ENCODE measurements around the gene KDM8.
A peak's percentile ranks its signal among the peaks of the same experiment; 100 is the strongest.

KDM8 gene

GRCh38 chr16:27230562-27231001 lies 27.3 kb downstream of the KDM8 start:
- Histone ChIP-seq H3K27me3 (ENCODE audit: insufficient read depth, low read length) (no peaks in the 10 kb centered on the region), H2AFZ (ENCODE audit: low read length) (no peak overlapping the region), H4K20me1 (ENCODE audit: insufficient read depth, low read length) (no peaks in the 10 kb centered on the region), H3K4me3 (ENCODE audit: low read depth, low read length, poor library complexity, severe bottlenecking) (no peak overlapping the region), H3K4me1 (ENCODE audit: insufficient read depth, low read length, severe bottlenecking) (peaks cover 99% of the 10 kb centered on the region), H3K36me3 (ENCODE audit: insufficient read depth, low read length) (peaks cover 17% of the 10 kb centered on the region), H3K79me2 (ENCODE audit: insufficient read depth, low read length) (no peaks in the 10 kb centered on the region), H3K4me2 (ENCODE audit: low read length) (peak overlapping the region; percentile 44), H3K9me2 (ENCODE audit: low read depth, low read length) (no peaks in the 10 kb centered on the region), H3K27ac (ENCODE audit: low read depth, low read length, poor library complexity, severe bottlenecking) (peak overlapping the region; percentile 98), H3K9ac (ENCODE audit: low read length) (peak overlapping the region; percentile 37), H3K9me3 (ENCODE audit: low read length) (no peaks in the 10 kb centered on the region), H3F3A (ENCODE audit: insufficient read depth, low read length) (peaks cover 7% of the 10 kb centered on the region)
- TF ChIP-seq EZH2 (IDR thresholded peaks at IDR 0.05; ENCODE audit: borderline replicate concordance, low read length) (no peak), CTCF (IDR thresholded peaks at IDR 0.05; ENCODE audit: low read length) (peak; percentile 42)

DNA sequence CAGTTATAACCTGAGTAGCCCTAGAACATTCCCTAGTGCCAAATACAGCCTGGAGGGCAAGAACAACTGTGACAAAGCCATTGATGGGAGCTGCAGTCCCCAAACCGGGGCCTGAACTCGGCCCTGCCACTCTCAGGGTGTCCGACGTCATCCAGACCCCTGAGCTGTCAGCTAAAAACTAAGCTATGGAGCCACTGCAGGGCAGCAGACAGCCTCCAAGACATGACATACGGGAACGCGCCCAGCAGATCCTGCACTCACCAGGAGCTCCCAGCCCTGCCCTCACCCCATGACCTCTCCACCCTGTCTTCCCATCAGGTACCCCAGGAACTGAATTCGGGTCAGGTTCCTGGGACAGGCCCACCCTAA lies 28.4 kb downstream of the KDM8 start:
- Histone ChIP-seq H2AFZ (ENCODE audit: low read length) (no peak overlapping the region), H4K20me1 (ENCODE audit: insufficient read depth, low read length) (no peaks in the 10 kb centered on the region), H3K9ac (ENCODE audit: low read length) (peak overlapping the region; percentile 68), H3K36me3 (ENCODE audit: insufficient read depth, low read length) (peaks cover 15% of the 10 kb centered on the region), H3K4me1 (ENCODE audit: insufficient read depth, low read length, severe bottlenecking) (peaks cover 99% of the 10 kb centered on the region), H3F3A (ENCODE audit: insufficient read depth, low read length) (peaks cover 8% of the 10 kb centered on the region), H3K9me3 (ENCODE audit: low read length) (no peaks in the 10 kb centered on the region), H3K4me2 (ENCODE audit: low read length) (peak overlapping the region; percentile 54), H3K9me2 (ENCODE audit: low read depth, low read length) (no peaks in the 10 kb centered on the region), H3K4me3 (ENCODE audit: low read depth, low read length, poor library complexity, severe bottlenecking) (no peak overlapping the region), H3K27me3 (ENCODE audit: insufficient read depth, low read length) (no peaks in the 10 kb centered on the region), H3K27ac (ENCODE audit: low read depth, low read length, poor library complexity, severe bottlenecking) (peak overlapping the region; percentile 98), H3K79me2 (ENCODE audit: insufficient read depth, low read length) (no peaks in the 10 kb centered on the region)
- TF ChIP-seq CTCF (IDR thresholded peaks at IDR 0.05; ENCODE audit: low read length) (no peak), EZH2 (IDR thresholded peaks at IDR 0.05; ENCODE audit: borderline replicate concordance, low read length) (no peak)

GRCh38 chr16:27232061-27232900 lies 29.0 kb downstream of the KDM8 start:
- H3K4me1 ChIP-seq (ENCODE audit: insufficient read depth, low read length, severe bottlenecking) = peaks cover 99% of the 10 kb centered on the region
- peaks cover 14% of the 10 kb centered on the region for H3F3A ChIP-seq (ENCODE audit: insufficient read depth, low read length)
- peak overlapping the region; percentile 68 for H3K9ac ChIP-seq (ENCODE audit: low read length)
- no peak overlapping the region for H2AFZ ChIP-seq (ENCODE audit: low read length)
- no peaks in the 10 kb centered on the region for H3K9me2 ChIP-seq (ENCODE audit: low read depth, low read length)
- no peaks in the 10 kb centered on the region for H3K79me2 ChIP-seq (ENCODE audit: insufficient read depth, low read length)
- H4K20me1 ChIP-seq (ENCODE audit: insufficient read depth, low read length) = no peaks in the 10 kb centered on the region
- peak overlapping the region; percentile 54 for H3K4me2 ChIP-seq (ENCODE audit: low read length)
- no peaks in the 10 kb centered on the region for H3K9me3 ChIP-seq (ENCODE audit: low read length)
- TF ChIP-seq CTCF (IDR thresholded peaks at IDR 0.05; ENCODE audit: low read length) = no peak
- no peak for TF ChIP-seq EZH2 (IDR thresholded peaks at IDR 0.05; ENCODE audit: borderline replicate concordance, low read length)
- H3K4me3 ChIP-seq (ENCODE audit: low read depth, low read length, poor library complexity, severe bottlenecking) = peak overlapping the region; percentile 31
- H3K36me3 ChIP-seq (ENCODE audit: insufficient read depth, low read length) = peaks cover 15% of the 10 kb centered on the region
- peak overlapping the region; percentile 98 for H3K27ac ChIP-seq (ENCODE audit: low read depth, low read length, poor library complexity, severe bottlenecking)
- H3K27me3 ChIP-seq (ENCODE audit: insufficient read depth, low read length) = no peaks in the 10 kb centered on the region

Measured in OCI-LY1 (cell line).